Measurements from ENCODE around the gene PRKCH. TPM values are rescaled to one million over a fixed set of nuclear protein-coding genes. Genes with fewer than 3 reads are reported as not detected.

Gene PRKCH
- total RNA-seq, 6 experiments from 2014 or later, result 5.0 to 12.1 (median 8.8) TPM

- DNase-seq (no peak), ATAC-seq (peak in 2 of 4 donors; percentile 12 to 18)
- TF ChIP-seq CTCF (IDR thresholded peaks at IDR 0.05) (no peak), POLR2A (IDR thresholded peaks at IDR 0.05) (no peak)
- Histone ChIP-seq H3K27me3 (no peaks in the 10 kb centered on the region), H3K36me3 (no peaks in the 10 kb centered on the region), H3K4me3 (no peak overlapping the region), H3K27ac (peak overlapping the region in 1 of 3 donors; percentile 10), H3K4me1 (no peaks in the 10 kb centered on the region), H3K9me3 (no peaks in the 10 kb centered on the region)
- intact Hi-C loops (cut with DNase I), result no loop called here
- WGBS (ENCODE audit: insufficient coverage, low coverage, low lambda C conversion rate, missing lambda C conversion rate), result 59% methylated on average over 4 of the region's 4 CpGs
Measured at GRCh38 chr14:61337893-61338292, 16.5 kb downstream of the PRKCH start.

- Histone ChIP-seq H3K4me1 (no peaks in the 10 kb centered on the region), H3K4me3 (no peak overlapping the region), H3K27me3 (no peaks in the 10 kb centered on the region), H3K27ac (peak overlapping the region in 1 of 3 donors; percentile 10), H3K9me3 (no peaks in the 10 kb centered on the region), H3K36me3 (no peaks in the 10 kb centered on the region)
- intact Hi-C loops (cut with DNase I), result no loop called here
- no peak for DNase-seq
- ATAC-seq, result no peak
- 74% methylated on average over 2 of the region's 2 CpGs for WGBS (ENCODE audit: insufficient coverage, low coverage, low lambda C conversion rate, missing lambda C conversion rate)
- TF ChIP-seq CTCF (IDR thresholded peaks at IDR 0.05), result no peak
- TF ChIP-seq POLR2A (IDR thresholded peaks at IDR 0.05), result no peak
Measured at GRCh38 chr14:61338457-61338856, 17.1 kb downstream of the PRKCH start.

GRCh38 chr14:61341275-61342206 lies 20.2 kb downstream of the PRKCH start:
- Histone ChIP-seq H3K9me3 (no peaks in the 10 kb centered on the region), H3K4me3 (no peak overlapping the region), H3K27ac (peak overlapping the region in 1 of 3 donors; percentile 14), H3K27me3 (no peaks in the 10 kb centered on the region), H3K4me1 (no peaks in the 10 kb centered on the region), H3K36me3 (no peaks in the 10 kb centered on the region)
- intact Hi-C loops (cut with DNase I), result no loop called here
- DNase-seq, result no peak
- ATAC-seq, result no peak
- TF ChIP-seq CTCF (IDR thresholded peaks at IDR 0.05), result no peak
- TF ChIP-seq POLR2A (IDR thresholded peaks at IDR 0.05), result no peak
- WGBS (ENCODE audit: insufficient coverage, low coverage, low lambda C conversion rate, missing lambda C conversion rate), result 73% methylated on average over 5 of the region's 5 CpGs

GRCh38 chr14:61342486-61342885 lies 21.1 kb downstream of the PRKCH start:
- intact Hi-C loops (cut with DNase I), result no loop called here
- TF ChIP-seq CTCF (IDR thresholded peaks at IDR 0.05) (no peak), POLR2A (IDR thresholded peaks at IDR 0.05) (no peak)
- no peak for DNase-seq
- peak; percentile 21 to 64 (median 50) for ATAC-seq
- H3K9me3 ChIP-seq, result no peaks in the 10 kb centered on the region
- H3K4me1 ChIP-seq, result no peaks in the 10 kb centered on the region
- peak overlapping the region in 2 of 3 donors; percentile 12 to 29 for H3K27ac ChIP-seq
- no peaks in the 10 kb centered on the region for H3K27me3 ChIP-seq
- WGBS (ENCODE audit: insufficient coverage, low coverage, low lambda C conversion rate, missing lambda C conversion rate), result 72% methylated on average over 5 of the region's 5 CpGs
- H3K4me3 ChIP-seq, result no peak overlapping the region
- no peaks in the 10 kb centered on the region for H3K36me3 ChIP-seq
